Osteoblast (primary cell): Measurements from ENCODE around the gene KBTBD4. TPM values are rescaled to one million over a fixed set of nuclear protein-coding genes. Genes with fewer than 3 reads are reported as not detected.

Source experiments
- DNase-seq: peaks from one replicate; pipeline ENCODE4 v3.0.0; 2011; ENCODE audit warnings: low spot score, mixed read lengths; ENCODE audit not compliant: insufficient read length; ENCODE audit errors: missing footprints
- H2AFZ ChIP-seq: 2 replicates; pipeline ENCODE4 v1.6.0; 2011; ENCODE audit warnings: mild to moderate bottlenecking, low read length
- H3K27ac ChIP-seq: 2 replicates; pipeline ENCODE4 v1.5.1; 2011; ENCODE audit warnings: mild to moderate bottlenecking, low read depth, low read length, moderate library complexity
- H3K27me3 ChIP-seq: 2 replicates; pipeline ENCODE4 v1.6.0; 2012; ENCODE audit warnings: mild to moderate bottlenecking, control low read depth, inconsistent platforms, low read length, moderate library complexity; ENCODE audit not compliant: insufficient read depth
- H3K36me3 ChIP-seq: 2 replicates; pipeline ENCODE4 v1.5.1; 2011; ENCODE audit warnings: mild to moderate bottlenecking, low read length, control low read depth, moderate library complexity; ENCODE audit not compliant: insufficient read depth
- H3K4me1 ChIP-seq: 2 replicates; pipeline ENCODE4 v1.5.1; 2011; ENCODE audit warnings: mild to moderate bottlenecking, low read length, control low read depth, moderate library complexity; ENCODE audit not compliant: insufficient read depth
- H3K4me2 ChIP-seq: 2 replicates; pipeline ENCODE4 v1.6.0; 2011; ENCODE audit warnings: mild to moderate bottlenecking, low read length; ENCODE audit not compliant: insufficient read depth
- H3K4me3 ChIP-seq: fragments of 200-600 bp; sonication (generic); 3 replicates; pipeline ENCODE4 v1.5.1; 2012; ENCODE audit warnings: mild to moderate bottlenecking, low read length, inconsistent platforms; ENCODE audit not compliant: insufficient read depth
- H3K79me2 ChIP-seq: 2 replicates; pipeline ENCODE4 v1.6.0; 2012; ENCODE audit warnings: mild to moderate bottlenecking, low read length, control low read depth, inconsistent platforms; ENCODE audit not compliant: insufficient read depth
- H3K9me3 ChIP-seq: 2 replicates; pipeline ENCODE4 v1.5.1; 2011; ENCODE audit warnings: low read depth, low read length, control low read depth
- H4K20me1 ChIP-seq: 2 replicates; pipeline ENCODE4 v1.6.0; 2012; ENCODE audit warnings: mild to moderate bottlenecking, low read length, control low read depth; ENCODE audit not compliant: insufficient read depth
- CTCF ChIP-seq: IDR thresholded peaks from 2 replicates; pipeline ENCODE4 v1.5.1; 2011; ENCODE audit warnings: mild to moderate bottlenecking, low read depth, low read length, moderate library complexity; ENCODE audit errors: extremely low read depth
- total RNA-seq: library from RNA; depleted of rRNA; stranded (reverse); fragments of >200 nt; gene quantifications from 2 replicates; pipeline ENCODE4 v1.2.3, GENCODE V29; 2012

Gene KBTBD4
- total RNA-seq, 1 donor, result 26.8 TPM

- Histone ChIP-seq H3K4me2 (peak within 1 kb of the TSS; percentile 39), H3K4me3 (peak within 1 kb of the TSS; percentile 55), H2AFZ (peak within 1 kb of the TSS; percentile 15), H3K9me3 (no peaks in the 10 kb centered on the region), H3K36me3 (no peaks in the 10 kb centered on the region), H3K27me3 (peaks cover 55% of the 10 kb centered on the region), H3K27ac (no peak within 1 kb of the TSS), H4K20me1 (peaks cover 4% of the 10 kb centered on the region), H3K79me2 (no peaks in the 10 kb centered on the region), H3K4me1 (no peaks in the 10 kb centered on the region)
- no peak for TF ChIP-seq CTCF
- peak; percentile 78 for DNase-seq
These were observed 15.4 kb upstream of the KBTBD4 start, which contains the start of gene C1QTNF4 for GRCh38 chr11:47593934-47594855. Gene C1QTNF4, minus strand, starts transcription at chr11:47594411. Its CDS starts 3,601 bp downstream, at chr11:47590810.

- Histone ChIP-seq H3K27me3 (peaks cover 55% of the 10 kb centered on the region), H3K27ac (no peak overlapping the region), H3K36me3 (no peaks in the 10 kb centered on the region), H3K79me2 (no peaks in the 10 kb centered on the region), H3K4me2 (peak overlapping the region; percentile 39), H4K20me1 (peaks cover 4% of the 10 kb centered on the region), H2AFZ (no peak overlapping the region), H3K4me1 (no peaks in the 10 kb centered on the region), H3K9me3 (no peaks in the 10 kb centered on the region), H3K4me3 (peak overlapping the region; percentile 55)
- DNase-seq, result peak; percentile 49
- no peak for TF ChIP-seq CTCF
These were observed 14.7 kb upstream of the KBTBD4 start for GRCh38 chr11:47593492-47593933.

- Histone ChIP-seq H3K9me3 (no peaks in the 10 kb centered on the region), H3K36me3 (no peaks in the 10 kb centered on the region), H3K27me3 (peaks cover 55% of the 10 kb centered on the region), H3K4me2 (no peak overlapping the region), H3K4me1 (no peaks in the 10 kb centered on the region), H2AFZ (no peak overlapping the region), H3K4me3 (no peak overlapping the region), H3K27ac (no peak overlapping the region), H4K20me1 (peaks cover 4% of the 10 kb centered on the region), H3K79me2 (no peaks in the 10 kb centered on the region)
- DNase-seq, result peak; percentile 25
- TF ChIP-seq CTCF, result no peak
These were observed 14.2 kb upstream of the KBTBD4 start for GRCh38 chr11:47592970-47593369.

- no peaks in the 10 kb centered on the region for H3K36me3 ChIP-seq
- DNase-seq, result peak; percentile 78
- H3K79me2 ChIP-seq, result no peaks in the 10 kb centered on the region
- no peak for TF ChIP-seq CTCF
- H4K20me1 ChIP-seq, result peaks cover 4% of the 10 kb centered on the region
- H3K4me1 ChIP-seq, result no peaks in the 10 kb centered on the region
- H3K27me3 ChIP-seq, result peaks cover 55% of the 10 kb centered on the region
- H3K4me2 ChIP-seq, result no peak overlapping the region
- no peak overlapping the region for H3K27ac ChIP-seq
- H2AFZ ChIP-seq, result no peak overlapping the region
- no peak overlapping the region for H3K4me3 ChIP-seq
- no peaks in the 10 kb centered on the region for H3K9me3 ChIP-seq
These were observed 13.5 kb upstream of the KBTBD4 start for GRCh38 chr11:47592251-47592650.
